Measurements from ENCODE around the gene MS4A8.

Gene MS4A8

GRCh38 chr11:60764879-60765278 lies 65.5 kb downstream of the MS4A8 start:
- DNase-seq (ENCODE audit: low spot score), result no peak

- no peak for DNase-seq (ENCODE audit: low spot score)
These were observed 65.9 kb downstream of the MS4A8 start for GRCh38 chr11:60765355-60765754.

All from COLO829 (cell line).